NCI-H2107 treated with DMSO at 0.1 percent for 48 hours (cell line): Measurements from ENCODE around the gene ASPA.

Source experiments
- DNase-seq: peaks from one replicate; lab custom pipeline; 2025; ENCODE audit not compliant: unreplicated experiment; lab: John Stamatoyannopoulos, UW

ASPA gene

GRCh38 chr17:3532859-3533142, 57.0 kb downstream of the ASPA start:
- DNase-seq = no peak

- no peak for DNase-seq
Observed at GRCh38 chr17:3533752-3534151, 58.0 kb downstream of the ASPA start.

GRCh38 chr17:3534881-3535252, 59.1 kb downstream of the ASPA start:
- no peak for DNase-seq

GRCh38 chr17:3535253-3535995, 59.6 kb downstream of the ASPA start:
- no peak for DNase-seq

DNA sequence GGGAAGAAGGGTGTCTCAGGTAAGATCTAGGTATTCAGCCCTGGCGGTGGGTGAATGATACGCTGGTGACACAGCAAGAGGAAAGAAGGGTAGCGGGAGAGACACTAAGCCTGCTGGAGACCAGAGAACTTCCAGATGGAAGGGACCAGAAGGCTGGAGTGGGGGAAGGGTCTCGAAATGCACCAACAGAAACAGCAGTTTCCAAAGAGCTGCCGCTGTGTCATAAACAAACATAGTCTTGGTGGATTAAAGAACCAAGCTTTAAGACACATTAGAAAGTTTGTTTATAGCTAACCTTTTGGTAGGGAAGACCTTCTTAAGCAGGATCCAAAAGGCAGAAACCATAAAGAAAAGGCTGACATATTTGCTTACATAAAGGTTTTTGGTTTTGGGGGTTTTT, 60.9 kb downstream of the ASPA start:
- no peak for DNase-seq

- DNase-seq = no peak
Observed at GRCh38 chr17:3539881-3540540, 64.2 kb downstream of the ASPA start.

- no peak for DNase-seq
Observed at GRCh38 chr17:3542410-3543088, 66.8 kb downstream of the ASPA start.

DNA sequence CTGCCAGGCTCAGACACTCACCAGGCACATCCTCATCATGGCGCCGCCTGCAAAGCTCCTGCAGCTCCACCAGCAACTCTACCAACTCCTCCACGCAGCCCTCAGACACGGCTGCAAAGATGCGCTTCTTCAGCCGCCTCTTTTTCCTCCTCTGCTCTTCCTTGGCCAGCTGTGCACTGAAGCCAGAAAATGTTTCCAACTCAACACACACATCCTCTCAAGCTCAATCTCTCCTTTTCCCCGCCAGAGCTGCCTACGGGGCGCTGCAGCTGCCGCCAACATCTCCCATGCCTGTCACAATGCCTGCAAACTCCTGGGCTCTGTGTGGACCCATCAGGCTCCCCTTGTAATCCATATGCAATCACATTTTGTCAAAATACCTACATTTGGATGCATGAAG, 67.7 kb downstream of the ASPA start:
- DNase-seq = no peak

- no peak for DNase-seq
Observed at GRCh38 chr17:3544365-3544764, 68.6 kb downstream of the ASPA start.

GRCh38 chr17:3545151-3545550, 69.4 kb downstream of the ASPA start:
- DNase-seq = no peak

- no peak for DNase-seq
Observed at GRCh38 chr17:3546521-3546920, 70.7 kb downstream of the ASPA start.

DNA sequence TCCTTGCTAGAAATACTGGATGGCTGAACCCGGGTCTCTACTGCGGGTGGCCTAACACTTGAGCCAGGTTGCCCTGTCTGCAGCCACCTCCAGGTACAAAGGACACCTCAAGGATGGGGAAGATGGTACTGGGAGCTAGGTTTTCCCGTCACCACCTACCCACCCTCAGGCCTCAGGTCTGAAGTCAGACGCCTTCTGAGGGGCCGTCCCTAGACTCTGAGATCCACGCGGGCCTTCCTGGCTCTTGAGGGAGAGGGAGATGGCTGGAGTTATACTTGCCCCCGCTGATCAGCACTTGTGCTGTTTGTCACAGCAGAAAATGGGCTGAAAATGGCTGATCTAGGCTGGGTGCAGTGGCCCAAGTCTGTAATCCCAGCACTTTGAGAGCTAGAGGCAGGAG, 71.2 kb downstream of the ASPA start:
- DNase-seq = no peak

GRCh38 chr17:3547628-3548027, 71.8 kb downstream of the ASPA start:
- no peak for DNase-seq

DNA sequence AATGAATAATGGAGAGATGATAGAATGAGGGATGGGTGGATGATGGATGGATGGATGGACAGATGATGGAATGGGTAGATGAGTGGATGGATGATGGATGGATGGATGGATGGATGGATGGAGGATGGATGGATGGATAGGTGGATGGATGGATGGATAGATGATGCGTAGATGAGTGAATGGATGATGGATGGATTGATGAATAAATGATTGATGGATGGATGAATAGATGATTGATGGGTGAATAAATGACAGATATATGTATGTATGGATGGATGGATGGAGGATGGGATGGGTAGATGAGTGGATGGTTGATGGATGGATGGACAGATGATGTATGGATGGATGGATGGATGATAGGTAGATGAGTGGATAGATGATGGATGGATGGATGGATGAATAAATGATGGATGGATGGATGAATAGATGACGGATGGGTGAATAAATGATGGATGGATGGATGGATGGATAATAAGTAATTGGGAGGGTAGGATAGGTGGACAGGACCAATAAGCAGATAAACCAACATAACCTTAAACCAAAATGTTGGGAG, 73.9 kb downstream of the ASPA start:
- no peak for DNase-seq

DNA sequence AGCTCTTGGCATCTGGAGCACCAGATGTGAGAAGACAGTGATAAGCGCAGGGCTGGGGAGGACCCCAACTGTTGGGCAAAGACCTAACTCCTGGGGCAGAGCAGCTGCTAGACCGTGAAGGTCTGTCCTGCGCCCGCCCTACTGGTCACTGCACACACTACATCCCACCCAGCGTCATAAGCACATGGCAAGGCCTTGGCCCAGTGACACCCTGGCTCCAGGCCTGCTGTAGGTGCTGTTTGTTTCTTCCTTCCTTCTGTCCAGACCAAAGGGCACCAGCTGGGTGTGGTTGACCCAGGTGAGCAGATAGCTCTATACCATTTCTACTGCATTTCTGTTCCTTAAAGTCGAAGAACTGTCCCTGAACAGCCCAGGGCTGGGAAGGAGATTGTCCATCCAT, 75.4 kb downstream of the ASPA start:
- DNase-seq = no peak

- no peak for DNase-seq
Observed at GRCh38 chr17:3552916-3553315, 77.1 kb downstream of the ASPA start.
